HG02981 (cell line): Measurements from ENCODE around the gene TLR5.
"Not testable (repeated sequence)": the region's sequence is repeated elsewhere in the genome, so short reads cannot be mapped to it uniquely, and the experiment has no call there.

Experiments used
- ATAC-seq: cut with Tn5 transposase; IDR thresholded peaks from one replicate; pipeline ENCODE4 v1.9.1; 2021; ENCODE audit warnings: mild to moderate bottlenecking, moderate library complexity; ENCODE audit not compliant: unreplicated experiment

TLR5 gene, protein sequence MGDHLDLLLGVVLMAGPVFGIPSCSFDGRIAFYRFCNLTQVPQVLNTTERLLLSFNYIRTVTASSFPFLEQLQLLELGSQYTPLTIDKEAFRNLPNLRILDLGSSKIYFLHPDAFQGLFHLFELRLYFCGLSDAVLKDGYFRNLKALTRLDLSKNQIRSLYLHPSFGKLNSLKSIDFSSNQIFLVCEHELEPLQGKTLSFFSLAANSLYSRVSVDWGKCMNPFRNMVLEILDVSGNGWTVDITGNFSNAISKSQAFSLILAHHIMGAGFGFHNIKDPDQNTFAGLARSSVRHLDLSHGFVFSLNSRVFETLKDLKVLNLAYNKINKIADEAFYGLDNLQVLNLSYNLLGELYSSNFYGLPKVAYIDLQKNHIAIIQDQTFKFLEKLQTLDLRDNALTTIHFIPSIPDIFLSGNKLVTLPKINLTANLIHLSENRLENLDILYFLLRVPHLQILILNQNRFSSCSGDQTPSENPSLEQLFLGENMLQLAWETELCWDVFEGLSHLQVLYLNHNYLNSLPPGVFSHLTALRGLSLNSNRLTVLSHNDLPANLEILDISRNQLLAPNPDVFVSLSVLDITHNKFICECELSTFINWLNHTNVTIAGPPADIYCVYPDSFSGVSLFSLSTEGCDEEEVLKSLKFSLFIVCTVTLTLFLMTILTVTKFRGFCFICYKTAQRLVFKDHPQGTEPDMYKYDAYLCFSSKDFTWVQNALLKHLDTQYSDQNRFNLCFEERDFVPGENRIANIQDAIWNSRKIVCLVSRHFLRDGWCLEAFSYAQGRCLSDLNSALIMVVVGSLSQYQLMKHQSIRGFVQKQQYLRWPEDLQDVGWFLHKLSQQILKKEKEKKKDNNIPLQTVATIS

DNA sequence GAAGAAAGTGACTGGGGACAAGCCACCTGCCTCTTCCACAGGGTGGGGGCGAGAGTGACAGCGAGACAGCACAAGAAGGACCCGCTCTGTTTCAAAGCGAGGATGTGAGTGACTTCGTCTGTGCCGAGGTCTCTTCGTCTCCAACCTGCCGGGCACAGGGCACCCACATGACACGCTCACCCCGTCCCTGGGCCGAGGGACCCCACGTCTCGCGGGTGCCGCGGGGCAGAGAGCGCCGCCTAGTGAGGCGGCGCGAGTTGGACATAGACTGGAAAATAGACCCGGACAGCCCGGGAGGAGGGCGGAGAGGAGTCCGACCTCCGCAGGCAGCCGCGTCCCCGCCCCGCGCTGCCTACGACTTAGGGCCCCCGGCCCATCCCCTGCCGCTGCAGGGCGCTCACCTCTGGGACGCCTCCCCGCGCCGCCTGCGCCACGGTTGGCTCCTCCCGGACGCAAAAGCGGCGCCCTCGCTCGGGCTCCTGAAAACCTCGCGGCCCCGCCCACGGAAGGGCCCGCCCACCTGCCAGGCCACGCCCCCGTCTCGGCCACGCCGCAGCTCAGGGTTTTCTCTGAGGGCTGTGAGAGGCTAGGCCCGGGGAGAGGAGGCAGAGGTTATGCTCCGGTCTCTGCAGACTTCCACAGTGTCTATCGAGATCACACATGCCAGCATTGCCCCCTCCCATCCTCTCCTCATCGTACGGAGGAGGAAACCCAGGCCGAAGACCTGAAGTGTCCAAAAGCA, at the start of gene TLR5:
Gene TLR5 (minus strand): TSS at position 454 of the 742 bp plus-strand sequence. CDS start 30,217 bp downstream, outside the sequence.
- ATAC-seq: peak; percentile 87

DNA sequence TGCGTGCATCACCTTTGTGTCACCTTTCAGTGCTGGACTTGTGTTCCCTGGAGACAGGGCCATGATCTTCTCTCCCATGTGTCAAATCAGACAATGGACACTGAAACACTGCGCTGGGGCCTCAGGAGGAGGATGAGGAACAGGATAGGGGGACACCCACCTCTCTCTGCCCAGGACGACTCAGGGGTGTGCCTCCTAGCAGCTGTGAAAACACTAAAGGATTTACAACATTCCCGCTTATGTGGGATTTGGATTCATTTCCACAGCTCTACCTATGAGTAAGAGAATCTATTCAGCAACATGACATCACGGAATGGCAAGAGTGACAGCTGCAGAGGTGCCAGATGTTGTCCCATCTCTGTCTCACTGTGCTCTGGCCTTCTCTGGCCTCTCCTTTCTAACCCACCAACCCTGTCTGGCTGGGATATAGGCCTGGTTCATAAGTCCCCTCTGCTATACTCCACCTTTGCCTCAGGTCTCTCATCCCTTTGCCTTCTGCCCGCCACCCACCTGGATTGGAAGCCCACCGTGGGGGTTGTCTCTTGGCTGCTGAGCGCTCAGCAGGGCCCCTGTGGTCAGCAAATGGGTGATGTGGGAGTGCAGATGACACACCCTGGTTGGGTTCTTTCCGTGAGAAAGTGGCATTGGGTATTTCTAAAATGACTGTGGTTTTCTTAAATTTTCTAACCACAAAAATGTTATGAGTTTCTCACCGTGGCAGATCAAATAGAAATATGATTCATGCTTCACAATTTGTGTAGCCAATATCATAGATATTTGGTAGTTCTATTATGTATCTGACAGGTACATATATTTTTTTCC, 47.1 kb upstream of the TLR5 start:
- ATAC-seq: peak; percentile 66

DNA sequence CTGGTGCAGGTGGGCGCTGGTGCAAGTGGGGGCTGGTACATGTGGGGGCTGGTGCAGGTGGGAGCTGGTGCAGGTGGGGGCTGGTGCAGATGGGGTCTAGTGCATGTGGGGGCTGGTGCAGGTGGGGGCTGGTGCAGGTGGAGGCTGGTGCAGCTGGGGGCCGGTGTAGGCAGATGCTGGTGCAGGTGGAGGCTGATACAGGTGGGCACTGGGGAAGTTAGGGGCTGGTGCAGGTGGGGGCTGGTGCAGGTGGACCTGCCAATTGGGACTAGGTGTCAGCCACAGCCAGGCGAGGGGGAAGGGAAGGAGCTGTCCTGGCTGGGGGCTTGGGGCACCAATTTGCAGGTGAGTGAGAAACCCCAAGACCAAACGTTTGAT, 46.5 kb upstream of the TLR5 start:
- ATAC-seq: no peak

DNA sequence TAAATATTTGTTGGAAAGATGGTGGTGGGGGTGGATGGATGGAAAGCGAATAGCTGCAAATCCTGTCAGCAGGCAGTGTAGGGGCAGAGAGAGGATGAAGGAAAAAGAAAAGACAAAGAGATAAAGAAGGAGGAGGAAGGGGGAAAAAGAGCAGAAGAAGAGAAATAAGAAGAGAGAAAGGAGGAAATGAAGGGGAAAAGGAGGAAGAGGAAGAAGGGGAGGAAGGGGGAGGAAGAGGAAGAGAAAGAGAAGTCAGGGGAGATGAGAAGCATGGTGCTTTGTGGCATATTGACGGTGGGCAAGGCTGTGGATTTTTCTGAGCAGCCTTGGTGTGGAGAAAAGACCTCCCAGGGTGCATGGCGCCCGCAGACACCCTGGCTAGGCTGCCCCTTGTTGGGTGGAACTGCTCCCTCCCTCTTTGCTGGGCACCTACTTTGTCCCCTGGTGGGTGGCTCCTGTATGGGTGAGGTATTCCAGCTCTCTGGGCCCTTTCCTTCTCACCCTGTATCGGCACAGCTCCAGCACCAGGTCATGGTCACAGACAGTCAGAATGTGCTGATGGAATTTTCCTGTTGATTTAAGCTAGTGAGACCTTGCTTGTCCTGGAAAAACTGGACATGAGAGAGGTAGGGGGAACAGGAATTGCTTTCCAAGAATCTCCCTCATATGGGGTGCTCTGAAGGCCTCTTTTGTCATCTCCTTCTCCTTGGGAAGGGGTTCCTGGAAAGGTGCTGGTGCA, 45.7 kb upstream of the TLR5 start:
- no peak for ATAC-seq

DNA sequence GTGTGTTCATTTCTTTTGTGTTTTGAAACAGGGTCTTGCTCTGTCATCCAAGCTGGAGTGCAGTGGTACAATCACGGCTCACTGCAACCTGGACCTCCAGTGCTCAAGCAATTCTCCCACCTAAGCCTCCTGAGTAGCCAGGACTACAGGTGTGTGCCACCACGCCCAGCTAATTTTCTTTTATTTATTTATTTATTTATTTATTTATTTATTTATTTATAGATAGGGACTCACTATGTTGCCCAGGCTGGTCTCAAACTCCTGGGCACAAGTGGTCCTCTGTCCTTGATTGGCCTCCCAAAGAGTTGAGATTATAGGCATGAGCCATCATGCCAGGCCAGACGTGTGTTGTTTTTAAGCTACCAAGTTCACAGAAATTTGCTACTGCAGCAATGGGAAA, 43.8 kb upstream of the TLR5 start:
- ATAC-seq: no peak

DNA sequence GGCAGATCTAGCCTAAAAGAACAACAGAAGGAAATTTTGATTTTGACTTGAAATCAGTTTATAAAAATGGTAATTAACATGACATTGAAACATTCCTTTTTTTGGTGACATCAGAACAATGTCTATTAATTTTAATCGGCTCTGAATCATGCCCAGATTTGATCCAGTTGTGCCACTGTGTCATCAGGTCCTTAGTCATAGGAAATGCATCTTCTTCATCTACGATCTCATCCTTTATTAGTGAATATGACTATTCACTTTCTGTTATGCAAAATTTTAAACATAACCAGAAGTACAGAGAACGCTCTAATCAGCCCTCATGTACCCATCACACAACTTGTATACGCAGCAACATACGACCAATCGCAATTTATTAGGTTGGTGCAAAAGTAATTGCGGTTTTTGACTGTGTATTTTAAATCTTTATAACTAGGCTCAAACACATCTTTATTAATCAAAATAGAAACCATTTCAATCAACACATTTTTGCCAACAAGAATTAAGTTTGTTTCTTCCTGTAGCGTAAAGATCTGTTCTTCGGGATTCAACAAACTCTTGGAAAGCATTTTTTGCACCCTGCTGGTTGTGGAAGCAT, 40.3 kb upstream of the TLR5 start:
- no peak for ATAC-seq

DNA sequence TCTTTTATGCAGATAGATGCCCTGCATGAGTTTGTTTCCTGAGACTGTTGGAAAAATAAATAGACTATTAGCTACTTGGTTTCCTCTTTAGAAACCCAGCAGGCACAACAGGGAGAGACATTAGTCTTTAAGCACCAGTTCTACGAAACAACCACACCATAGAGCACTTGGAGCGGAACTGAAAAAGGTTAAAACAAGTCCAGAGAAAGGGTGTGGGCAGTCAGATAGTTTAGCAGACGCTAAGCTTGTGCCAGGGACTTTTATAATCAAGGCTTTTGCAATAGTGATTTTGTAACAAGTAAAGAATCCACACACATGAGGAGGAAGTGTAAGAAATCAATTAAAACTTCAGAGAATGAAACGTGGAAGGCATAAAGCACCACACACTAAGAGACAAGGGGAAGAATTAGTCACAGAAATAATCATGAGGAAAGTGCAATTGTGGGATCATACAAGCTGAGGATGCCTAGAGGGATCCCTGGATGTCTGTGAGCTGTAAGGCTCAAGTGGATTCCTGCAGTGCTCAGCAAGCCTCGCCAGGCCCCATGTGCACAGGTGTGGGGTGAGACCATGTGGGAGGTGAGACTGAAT, 37.8 kb upstream of the TLR5 start:
- no peak for ATAC-seq

DNA sequence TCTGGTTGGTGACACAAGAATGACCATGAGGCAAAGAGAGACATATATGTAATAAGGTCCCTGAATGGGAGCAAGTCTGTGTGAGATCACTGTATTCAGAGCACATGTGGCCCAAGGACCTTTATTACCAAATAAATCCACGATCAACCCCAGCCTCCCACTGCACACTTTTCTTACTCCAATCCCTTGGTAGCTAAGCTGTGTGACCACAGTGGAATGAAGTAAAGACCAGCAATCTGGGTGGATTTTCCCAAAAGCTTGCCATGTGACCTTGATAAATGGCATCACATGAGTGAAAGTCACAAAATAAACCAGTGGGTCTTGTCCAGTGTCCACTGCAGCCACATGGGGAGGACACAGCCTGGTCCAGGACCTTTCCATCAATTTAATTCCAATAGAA, 36.7 kb upstream of the TLR5 start:
- ATAC-seq: no peak

DNA sequence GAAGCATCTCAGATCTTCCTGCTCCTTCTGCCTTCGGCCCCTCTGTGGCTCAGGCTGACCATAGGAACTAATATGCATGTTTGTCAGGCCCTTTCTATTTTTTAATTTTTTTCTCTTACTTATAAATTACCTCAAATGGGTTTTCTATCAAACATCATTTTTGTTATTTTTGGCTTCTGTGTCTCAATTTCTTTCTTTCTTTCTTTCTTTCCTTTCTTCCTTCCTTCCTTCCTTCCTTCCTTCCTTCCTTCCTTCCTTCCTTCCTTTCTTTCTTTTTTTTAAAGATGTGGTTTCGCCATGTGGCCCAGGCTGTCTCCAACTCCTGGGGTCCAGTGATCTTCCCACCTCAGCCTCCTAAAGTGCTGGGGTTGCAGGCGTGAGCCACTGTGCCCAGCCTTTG, 36.2 kb upstream of the TLR5 start:
- no peak for ATAC-seq

DNA sequence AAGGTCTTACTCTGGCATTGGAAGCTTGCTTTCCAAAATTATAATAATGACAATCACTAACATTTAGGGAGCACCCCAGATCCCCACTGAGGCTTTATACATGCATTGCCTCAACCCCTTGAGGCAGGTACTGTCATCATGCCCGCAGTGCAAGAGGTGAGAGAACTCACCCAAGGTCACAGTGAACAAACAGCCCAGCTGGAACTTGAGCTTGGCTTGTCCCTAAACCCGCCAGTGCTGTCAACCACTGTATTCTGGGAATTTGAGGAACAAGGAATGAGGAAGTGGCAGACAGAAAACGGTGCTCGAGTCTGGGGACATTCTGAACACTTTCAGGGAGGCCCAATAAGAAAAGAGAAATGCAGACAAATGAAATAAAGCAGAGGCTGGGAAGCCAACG, 34.6 kb upstream of the TLR5 start:
- no peak for ATAC-seq

DNA sequence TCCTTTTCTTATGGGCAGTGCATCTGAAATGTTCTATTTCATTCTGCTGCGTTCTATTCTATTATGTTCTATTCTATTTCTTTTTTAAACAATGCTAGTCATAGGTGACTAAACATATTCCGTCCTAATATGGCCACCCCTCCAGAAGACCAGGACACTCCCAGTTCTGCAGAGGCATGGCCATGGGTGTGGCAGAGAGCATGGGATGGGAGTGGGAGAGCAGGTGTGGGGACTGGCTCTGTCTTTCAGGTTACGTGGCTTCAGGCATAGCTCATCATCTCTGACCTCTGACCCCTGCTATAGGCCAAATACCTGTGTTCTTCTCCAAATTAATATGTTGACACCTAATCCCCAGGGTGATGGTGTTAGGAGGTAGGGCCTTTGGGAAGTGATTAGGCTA, 33.4 kb upstream of the TLR5 start:
- no peak for ATAC-seq

DNA sequence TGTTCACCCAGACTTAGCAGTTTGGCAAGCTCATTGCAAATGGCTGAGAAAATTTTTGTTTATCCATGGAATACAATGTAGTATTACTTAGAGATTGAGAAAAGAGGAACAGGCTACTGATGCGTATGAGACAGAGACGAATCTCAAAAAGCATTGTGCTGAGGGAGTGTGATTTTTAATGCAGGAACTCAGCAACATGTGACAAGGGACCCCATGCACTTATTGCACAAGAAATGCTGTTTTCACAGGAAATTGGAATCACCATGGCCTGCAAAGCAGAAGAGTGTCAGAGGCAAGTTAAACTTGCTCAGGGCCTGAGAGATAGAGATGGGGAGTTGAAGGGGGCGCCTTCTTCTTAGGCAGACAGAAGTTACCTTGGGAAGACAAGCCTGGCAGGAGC, 32.6 kb upstream of the TLR5 start:
- no peak for ATAC-seq

DNA sequence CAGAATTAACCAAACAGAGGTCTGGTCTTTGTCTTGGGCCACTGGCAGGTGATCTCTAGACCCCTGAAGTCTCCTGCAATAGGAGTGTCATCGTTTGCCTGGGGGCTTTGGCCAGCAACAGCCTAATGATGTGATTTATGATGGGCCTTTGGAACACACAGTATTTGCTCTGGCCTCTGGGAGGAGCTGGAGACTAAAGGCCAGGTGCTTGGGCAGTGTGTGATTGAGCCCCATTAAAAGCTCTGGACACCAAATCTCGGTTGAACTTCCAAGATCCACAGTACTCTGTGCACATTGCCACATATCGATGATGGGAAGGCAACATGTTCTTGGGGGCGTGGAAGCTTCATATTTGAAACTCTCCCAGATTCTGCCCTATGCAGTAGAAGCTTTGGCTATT, 32.0 kb upstream of the TLR5 start:
- ATAC-seq: no peak

DNA sequence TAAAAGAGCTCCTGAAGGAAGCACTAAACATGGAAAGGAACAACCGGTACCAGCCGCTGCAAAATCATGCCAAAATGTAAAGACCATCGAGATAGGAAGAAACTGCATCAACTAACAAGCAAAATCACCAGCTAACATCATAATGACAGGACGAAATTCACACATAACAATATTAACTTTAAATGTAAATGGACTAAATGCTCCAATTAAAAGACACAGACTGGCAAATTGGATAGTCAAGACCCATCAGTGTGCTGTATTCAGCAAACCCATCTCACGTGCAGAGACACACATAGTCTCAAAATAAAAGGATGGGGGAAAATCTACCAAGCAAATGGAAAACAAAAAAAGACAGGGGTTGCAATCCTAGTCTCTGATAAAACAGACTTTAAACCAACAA, 26.4 kb upstream of the TLR5 start:
- ATAC-seq: not testable (repeated sequence)

DNA sequence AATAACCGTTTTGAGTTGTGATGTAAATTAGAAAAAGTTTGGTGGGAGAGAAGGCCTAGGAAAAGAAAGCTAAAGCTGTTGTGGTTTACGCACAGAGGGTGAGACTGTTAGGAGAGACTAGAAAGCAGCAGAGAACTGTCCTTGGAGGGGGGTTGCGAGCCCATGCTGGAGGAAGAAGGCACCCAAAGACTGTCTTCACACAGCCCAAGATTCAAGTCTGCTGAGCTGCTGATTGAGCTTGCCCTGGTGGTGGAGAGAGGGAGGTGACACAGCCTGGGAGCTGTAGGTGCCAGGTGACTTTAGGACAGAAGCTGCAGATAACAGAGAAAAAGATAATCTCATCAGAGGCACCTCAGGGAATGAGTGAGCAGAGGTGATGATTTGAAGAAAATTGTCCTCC, 18.3 kb upstream of the TLR5 start:
- no peak for ATAC-seq

DNA sequence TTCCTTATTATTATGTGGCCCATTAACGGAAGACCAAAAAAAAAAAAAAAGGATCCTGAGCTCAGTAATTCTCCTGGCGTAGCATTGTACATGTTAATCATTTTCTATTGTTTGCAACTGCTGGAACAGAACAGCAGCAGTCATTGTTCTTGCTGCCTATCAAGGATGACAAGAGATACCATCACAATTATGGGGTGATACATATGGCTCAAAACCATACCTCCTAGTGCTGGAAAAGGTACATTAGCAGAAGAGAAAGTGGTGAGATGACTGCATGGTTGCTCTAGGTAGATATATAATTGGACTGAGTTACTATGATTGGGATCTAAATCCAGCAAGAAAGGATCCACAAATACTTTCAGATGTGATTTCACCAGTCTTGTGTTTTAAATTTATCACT, 13.3 kb upstream of the TLR5 start:
- no peak for ATAC-seq

DNA sequence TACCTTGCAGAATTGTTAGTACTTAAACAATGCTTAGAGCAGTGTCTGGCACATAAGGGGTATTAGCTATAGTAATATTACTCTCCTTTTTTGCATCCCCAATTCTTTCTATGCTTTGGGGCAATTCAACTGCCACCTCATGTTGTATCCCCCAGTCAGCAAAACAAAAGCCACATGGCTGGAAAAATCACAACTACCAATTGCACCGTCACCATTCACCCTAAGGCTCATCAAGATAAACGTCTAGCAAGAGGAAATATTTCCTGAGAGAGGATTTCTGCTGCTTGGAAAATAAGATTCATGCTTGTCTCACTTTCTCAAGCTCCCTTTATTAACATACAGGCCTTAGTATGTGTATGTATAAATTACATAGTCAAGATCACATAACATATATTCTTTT, 12.1 kb upstream of the TLR5 start:
- ATAC-seq: no peak

DNA sequence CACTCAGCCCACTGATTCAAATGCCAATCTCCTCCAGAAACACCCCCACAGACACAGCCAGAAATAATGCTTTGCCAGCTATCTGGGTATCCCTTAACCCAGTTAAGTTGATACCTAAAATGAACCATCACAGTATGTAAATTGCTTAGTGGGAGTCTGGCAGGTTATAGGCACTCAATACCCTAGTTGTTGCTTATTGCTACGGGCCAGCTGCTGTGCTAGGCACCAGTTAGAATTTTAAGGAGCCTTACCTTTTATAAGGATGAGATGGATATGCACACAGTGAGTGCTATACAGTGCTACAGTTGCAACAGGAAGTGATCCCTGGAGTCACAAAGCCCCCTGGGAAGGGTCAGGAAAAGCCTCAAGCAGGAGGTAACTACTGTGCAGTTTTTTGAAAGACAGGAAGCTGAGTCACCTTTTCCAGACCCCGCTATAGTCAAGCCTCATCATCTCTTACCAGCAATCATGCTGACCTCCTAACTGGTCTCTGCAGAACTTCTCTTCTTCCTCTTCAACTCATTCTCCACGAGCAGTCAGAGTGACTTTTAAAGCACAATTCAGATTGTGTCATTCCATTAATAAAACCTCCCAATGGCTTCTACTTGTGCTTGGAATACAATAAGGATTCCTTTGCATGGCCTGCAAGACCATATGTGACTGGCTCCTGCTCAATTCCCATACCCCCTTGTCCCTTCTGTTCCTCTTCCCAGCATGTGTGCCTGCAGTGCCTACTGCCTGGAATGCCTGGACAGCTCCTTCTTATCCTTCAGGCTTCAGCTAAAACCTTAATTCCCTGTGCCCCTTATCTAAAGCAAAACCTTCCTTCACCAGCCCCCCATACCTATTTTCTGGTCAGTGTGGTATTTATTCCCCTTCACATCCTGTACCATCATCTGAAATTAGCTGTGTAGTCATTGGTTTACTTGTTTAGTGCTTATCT, 10.4 kb upstream of the TLR5 start:
- no peak for ATAC-seq
